NCI-H146 treated with DMSO at 0.1 percent for 48 hours (cell line): ENCODE data around the gene RAF1.
"Not testable (repeated sequence)": the region's sequence is repeated elsewhere in the genome, so short reads cannot be mapped to it uniquely, and the experiment has no call there.

ENCODE experiments used
- DNase-seq: peaks from one replicate; lab custom pipeline; 2025; ENCODE audit not compliant: unreplicated experiment; lab: John Stamatoyannopoulos, UW

RAF1 gene

DNA sequence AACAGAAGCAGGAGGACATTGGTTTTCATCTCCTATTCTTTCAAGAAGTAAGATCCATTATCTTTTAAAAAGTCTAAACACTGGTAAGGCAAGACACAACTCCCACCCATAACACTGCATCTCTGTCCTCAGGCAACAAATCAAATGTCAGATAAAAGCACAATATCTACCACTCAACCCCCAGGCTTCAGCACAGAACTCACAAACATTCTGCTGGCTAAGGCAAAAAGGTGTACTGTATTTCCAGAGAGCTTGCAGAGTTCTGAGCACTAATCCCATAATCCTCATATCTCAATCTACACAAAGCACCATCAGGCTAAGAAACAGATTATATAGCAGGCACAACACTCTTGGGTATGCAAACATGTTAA, 20.9 kb downstream of the RAF1 start:
- no peak for DNase-seq

- DNase-seq, result not testable (repeated sequence)
These were observed 23.1 kb downstream of the RAF1 start for GRCh38 chr3:12640853-12641252.

DNA sequence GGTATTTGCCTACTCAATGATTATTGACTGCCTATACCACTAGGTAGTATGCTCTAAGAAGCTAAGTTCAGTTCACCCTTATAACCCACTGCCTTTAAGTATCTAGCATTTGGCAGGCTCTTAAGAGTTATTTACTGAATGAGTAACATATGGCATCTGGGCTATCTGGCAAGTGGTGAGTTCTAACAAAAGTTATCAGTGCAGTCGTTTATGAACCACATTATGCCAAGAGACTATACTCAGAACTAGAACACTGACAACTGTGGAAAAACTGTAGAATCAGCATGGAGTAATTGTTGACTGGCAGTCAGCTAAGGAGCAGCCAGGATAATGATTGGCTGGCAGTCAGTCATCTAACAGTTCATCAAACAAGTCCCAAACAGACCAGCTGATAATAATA, 25.8 kb downstream of the RAF1 start:
- DNase-seq, result no peak

- no peak for DNase-seq
These were observed 30.8 kb downstream of the RAF1 start for GRCh38 chr3:12633108-12633507.

- no peak for DNase-seq
These were observed 31.4 kb downstream of the RAF1 start for GRCh38 chr3:12632523-12632922.

DNA sequence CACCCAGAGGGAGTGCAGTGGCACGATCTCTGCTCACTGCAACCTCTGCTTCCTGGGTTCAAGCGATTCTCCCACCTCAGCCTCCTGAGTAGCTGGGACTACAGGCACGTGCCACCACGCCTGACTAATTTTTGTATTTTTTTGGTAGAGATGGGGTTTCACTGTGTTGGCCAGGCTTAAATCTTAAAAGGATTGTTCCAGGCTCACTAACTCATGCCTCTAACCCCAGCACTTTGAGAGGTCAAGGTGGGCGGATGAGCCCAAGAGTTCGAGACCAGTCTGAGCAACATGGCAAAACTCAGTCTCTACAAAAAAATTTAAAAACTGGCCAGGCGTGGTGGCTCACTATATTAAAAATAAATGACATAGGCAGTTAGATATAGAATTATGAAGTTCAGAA, 33.1 kb downstream of the RAF1 start:
- not testable (repeated sequence) for DNase-seq

GRCh38 chr3:12630292-12630691, 33.6 kb downstream of the RAF1 start:
- DNase-seq, result no peak

- DNase-seq, result no peak
These were observed 34.4 kb downstream of the RAF1 start for GRCh38 chr3:12629560-12629959.

DNA sequence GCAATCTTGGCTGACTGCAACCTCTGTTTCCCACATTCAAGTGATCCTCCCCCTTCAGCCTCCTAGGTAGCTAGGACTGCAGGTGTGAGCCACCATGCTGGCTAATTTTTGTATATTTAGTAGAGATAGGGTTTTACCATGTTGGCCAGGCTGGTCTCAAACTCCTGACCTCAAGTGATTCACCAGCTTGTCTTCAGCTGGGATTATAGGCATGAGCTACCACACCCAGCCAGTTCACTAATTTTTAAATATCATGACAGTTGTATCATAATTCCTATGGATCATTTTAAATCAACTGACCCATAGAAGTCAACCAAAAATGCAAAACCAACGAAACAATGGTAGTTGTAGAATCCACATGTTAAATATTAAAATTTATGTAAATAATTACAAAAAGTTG, 35.1 kb downstream of the RAF1 start:
- no peak for DNase-seq

DNA sequence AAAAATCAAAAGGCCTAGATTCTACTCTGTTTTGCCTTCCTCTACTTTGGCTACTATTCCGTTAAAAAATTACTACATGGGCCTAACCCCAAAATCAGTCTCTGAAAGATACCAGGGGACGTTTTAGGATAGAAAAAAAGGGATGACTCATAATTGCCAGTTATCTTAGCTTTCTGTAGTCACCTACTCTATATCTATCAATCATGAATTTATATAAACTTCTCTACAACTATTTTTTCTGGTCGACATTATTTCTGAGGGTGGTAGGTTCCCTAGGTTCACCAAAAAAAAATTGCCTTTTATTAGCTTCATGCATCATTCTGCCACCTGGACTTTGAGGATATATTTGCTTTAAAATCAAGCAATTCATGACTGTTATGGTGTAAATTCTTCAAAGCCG, 36.5 kb downstream of the RAF1 start:
- no peak for DNase-seq

GRCh38 chr3:12624964-12625363, 39.0 kb downstream of the RAF1 start:
- not testable (repeated sequence) for DNase-seq

- DNase-seq, result no peak
These were observed 39.9 kb downstream of the RAF1 start for GRCh38 chr3:12624056-12624455.

DNA sequence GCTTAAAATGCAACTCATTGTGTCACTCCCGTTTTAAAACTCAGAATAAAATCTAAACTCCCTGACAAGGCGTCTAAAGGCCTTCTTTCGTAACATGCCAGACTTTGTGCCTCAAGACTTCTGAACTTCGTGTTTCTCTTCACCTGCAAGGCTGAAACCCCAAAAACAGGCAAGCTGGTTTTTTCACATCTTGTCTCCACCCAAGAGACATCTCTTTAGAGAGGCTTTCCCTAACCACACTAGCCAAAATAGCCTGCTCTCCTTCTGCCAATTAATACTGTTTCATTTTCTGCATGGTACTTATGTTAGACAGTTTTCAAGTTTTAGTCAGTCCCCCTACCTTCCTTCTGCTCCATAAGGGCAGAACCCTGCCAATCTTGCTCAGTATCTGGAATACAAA, 41.6 kb downstream of the RAF1 start:
- DNase-seq, result no peak

DNA sequence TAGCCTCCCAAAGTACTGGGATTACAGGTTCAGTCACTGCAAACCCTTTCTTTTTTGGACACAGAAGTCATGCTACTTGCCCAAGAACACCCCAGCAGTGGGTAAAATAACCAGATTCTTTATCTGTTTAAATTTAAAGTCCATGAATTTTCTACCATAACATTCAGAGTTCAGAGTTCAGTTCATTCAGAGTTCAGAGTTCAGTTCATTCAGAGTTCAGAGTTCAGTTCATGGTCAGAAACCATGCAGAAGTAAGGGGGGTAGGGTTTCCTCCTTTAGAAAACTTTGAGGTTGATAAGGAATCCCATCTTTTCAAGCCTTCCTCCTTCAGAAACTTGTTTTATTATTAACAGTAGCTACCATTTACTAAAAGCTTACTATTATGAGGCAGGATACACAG, 43.2 kb downstream of the RAF1 start:
- no peak for DNase-seq

GRCh38 chr3:12620305-12620704, 43.6 kb downstream of the RAF1 start:
- DNase-seq, result no peak

GRCh38 chr3:12618426-12618825, 45.5 kb downstream of the RAF1 start:
- DNase-seq, result no peak

GRCh38 chr3:12615266-12615665, 48.7 kb downstream of the RAF1 start:
- no peak for DNase-seq

GRCh38 chr3:12613250-12613649, 50.7 kb downstream of the RAF1 start:
- DNase-seq, result no peak

DNA sequence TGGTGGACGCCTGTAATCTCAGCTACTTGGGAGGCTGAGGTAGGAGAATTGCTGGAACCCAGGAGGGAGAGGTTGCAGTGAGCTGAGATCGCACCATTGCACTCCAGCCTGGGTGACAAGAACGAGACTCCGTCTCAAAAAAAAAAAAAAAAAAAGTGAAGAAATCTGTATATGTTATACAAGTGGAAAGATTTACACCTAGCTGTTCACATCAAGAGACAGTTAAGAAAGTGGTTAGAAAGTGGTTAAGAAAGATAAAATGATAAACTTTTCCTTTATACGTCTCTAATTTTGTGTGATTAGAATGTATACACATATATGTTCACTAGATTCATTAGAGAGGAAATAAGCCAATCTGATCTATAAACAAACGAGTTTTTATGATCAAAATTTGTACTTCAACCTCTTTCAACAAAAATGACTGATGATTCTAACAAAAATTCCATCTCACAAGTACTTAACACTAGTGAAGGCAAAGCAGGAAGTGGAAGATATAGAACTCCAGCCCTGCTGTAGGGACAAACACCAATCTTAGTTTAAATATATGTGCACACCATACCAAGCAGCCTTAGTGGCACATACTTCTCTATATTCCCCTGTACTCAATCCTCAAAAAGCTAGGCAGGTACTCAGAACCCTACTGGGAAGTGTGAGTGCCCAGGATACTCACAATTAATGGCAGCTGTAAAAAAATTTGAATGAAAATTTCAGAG, 51.2 kb downstream of the RAF1 start:
- DNase-seq, result no peak

- DNase-seq, result no peak
These were observed 52.8 kb downstream of the RAF1 start for GRCh38 chr3:12611117-12611516.

DNA sequence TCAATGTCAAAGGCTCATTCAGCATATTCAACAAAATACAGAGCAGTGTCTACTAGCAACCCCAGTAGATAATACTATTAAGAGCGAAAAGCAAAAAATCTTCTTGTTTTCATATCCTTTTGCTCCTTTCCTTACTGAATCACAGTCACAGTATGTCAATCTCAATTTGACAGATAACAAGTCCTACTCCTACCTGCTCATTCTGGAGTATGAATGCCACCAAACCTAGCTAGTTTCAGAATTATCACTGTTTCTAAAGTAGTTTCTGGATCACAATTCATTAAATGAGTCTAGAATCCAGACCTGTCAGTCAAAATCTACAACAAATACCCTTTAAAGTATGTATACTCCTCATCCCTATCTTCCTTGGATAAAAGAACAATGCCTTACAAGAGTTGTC, 55.5 kb downstream of the RAF1 start:
- DNase-seq, result no peak

- DNase-seq, result no peak
These were observed 59.9 kb downstream of the RAF1 start for GRCh38 chr3:12603969-12604368.

DNA sequence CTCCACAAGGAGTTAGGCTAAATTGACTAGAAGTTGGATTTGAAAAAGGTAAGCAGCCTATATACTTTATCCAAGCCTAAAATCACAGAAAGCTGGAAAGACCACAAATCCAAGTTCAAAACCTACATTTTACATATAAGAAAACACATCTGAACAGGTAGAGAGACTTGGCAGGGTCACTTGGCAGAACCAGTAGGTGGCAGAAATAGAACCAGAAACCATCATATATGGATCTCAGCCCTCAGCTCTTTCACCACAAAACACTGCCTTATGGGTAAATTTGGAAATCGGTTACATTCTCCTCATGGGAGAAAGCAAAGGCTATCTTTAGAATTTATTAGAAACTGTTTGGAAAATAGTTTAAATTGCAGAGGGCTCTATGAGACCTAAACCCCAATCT, 62.8 kb downstream of the RAF1 start:
- no peak for DNase-seq
